GM21367 (cell line): ENCODE measurements around the gene HOGA1.

Experiments used
- ATAC-seq: cut with Tn5 transposase; IDR thresholded peaks from one replicate; pipeline ENCODE4 v1.9.1; 2021; ENCODE audit not compliant: unreplicated experiment

HOGA1 gene

GRCh38 chr10:97578171-97578844 is 5.9 kb upstream of the HOGA1 start:
- no peak for ATAC-seq

DNA sequence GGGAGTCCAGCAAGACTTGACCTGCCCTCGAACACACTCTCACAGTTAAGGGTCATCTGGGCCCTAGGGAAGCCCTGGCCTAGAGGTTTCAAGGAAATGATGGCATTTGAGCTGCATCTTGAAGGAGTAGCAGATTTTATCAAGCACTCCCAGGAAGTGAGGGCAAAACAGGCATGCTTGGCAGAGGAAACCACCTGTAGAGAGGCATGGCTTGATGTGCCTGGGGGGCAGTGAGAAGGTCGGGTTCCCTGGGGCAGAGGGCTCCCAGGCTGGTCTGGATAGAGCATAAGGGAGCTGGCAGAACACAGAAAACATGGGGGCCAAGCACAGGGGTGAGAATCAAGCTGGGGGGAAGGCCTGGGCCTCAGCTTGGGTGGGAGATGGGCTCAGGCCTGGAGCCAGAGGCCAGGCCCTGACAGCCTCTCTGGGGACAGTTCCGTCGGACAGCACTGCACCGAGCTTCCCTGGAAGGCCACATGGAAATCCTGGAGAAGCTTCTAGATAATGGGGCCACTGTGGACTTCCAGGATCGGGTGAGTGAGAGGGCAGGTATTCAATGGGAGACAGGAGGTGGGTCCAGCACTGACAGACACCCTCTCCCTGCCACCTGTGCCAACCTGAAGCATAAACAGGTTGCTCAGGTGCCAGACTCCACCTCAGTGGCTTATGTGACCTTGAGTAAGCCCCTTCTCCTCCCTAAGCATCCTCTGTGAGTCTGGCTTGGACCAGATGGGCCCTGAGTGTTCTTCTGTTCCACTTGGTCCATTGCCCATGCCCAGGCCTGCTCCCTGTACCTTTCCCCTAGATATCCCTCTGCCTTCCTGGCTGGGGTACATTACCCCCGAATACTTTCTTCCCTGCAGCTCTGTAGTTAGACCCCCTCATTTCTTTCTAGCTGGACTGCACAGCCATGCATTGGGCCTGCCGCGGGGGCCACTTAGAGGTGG is 3.5 kb upstream of the HOGA1 start:
- no peak for ATAC-seq

DNA sequence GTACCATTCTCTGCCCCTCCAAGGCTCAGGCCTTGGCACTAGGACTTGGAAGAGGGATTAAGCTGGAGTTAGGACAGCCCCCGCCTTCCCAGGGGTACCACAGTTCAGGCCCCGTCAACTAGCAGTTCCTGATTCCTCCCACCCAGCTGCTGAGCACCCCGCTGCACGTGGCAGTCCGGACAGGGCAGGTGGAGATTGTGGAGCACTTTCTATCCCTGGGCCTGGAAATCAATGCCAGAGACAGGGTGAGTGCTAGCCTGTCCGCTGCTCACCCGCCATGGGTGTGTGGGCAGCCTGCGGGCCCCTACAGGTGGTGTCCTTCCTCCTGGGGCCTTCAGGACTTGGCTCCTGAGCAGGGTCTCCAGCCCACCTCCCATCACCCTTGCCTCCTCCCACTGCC is 2.0 kb upstream of the HOGA1 start:
- no peak for ATAC-seq

DNA sequence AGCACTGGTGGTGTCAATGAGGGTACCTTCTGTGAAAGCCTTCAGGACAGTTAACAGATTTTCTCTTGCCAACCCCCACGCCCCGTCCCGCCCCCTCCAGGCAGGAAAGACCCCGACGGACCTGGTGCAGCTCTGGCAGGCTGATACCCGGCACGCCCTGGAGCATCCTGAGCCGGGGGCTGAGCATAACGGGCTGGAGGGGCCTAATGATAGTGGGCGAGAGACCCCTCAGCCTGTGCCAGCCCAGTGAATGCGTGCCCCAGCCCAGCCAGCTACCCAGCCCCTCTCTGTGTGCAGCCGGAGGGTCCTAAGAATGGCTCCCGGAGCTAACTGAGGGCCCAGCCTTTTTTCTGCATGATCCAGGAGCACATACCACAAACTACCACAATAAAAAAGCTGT is 713 bp upstream of the HOGA1 start:
- no peak for ATAC-seq

- ATAC-seq = no peak
Observed at GRCh38 chr10:97584798-97585438, 729 bp downstream of the HOGA1 start.

DNA sequence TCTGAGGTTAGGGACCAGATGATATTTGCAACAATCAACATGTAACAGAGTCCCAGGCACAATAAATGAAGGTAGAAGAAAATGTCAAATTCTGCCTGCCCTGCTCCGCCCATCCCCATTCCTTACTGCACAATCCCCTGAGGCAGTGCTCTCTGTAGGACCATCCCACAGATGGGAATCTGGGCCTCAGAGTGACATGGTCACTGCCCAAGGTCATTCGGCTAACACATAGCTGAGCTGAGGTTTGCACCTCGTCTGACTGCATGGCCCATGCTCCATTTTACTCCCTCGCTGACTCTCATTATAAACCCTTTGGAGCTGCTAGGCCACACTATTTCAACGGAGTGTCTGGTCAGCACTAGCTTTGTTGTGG is 1.2 kb downstream of the HOGA1 start:
- no peak for ATAC-seq

GRCh38 chr10:97587183-97587582 is 3.0 kb downstream of the HOGA1 start:
- no peak for ATAC-seq

DNA sequence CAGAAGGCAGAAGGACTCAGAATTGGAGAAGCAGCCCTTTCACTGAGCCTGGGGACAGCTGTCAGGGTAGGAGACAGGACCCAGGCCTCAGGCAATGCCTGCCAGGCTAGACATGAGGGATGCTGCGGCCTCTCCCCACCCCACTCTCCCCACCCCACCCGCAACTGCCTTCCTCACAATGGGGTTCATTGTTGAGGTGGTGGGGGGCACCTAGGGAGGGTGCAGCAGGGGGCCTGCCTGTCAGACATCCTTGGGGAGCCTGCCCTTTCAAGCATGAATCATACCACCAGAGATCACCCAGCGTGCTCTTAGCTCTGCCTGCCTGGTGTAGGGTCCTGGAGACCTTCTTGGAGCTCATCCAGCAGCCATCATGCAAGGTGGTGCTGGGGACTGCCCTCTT is 5.3 kb downstream of the HOGA1 start, which contains the start of gene C10orf62:
C10orf62 (plus strand) TSS at position 243 of the 400 bp plus-strand sequence. CDS start 177 bp downstream, outside the sequence.
- ATAC-seq = no peak

GRCh38 chr10:97590082-97590747 is 6.0 kb downstream of the HOGA1 start:
- ATAC-seq = no peak

DNA sequence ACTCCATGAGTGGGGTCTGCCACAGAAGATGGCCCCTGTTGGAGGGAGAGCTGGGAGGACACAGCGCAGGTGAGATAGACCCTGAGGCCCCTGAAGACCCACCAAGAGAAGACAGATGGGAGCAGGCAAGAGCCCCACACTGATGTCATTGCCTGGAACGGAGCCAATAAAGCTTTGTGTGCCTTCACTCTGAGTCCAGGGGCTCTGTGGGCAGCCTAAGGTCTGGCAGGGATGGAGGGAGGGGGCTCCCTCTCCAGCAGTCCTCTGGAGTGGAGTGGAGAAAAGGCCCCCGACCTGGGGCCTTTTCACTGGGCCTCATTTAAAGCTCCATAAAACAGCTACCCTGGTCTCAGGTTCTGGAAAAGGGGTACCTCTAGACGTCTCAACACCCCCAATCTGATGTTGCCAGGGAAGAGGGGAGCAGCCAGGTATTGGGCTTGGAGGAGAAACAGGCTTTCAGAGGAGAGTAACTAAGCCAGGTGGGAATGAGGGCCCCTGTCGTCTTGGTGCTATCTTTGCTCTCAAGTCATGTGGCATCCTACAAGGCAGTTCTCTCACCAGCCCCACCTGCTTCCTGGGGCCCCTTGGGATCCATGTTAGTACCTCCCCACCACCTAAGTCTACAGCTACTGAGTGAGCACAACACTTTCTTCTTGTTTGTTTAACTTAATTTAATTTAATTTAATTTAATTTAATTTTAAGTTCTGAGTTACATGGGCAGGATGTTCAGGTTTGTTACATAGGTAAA is 6.7 kb downstream of the HOGA1 start:
- ATAC-seq = no peak

DNA sequence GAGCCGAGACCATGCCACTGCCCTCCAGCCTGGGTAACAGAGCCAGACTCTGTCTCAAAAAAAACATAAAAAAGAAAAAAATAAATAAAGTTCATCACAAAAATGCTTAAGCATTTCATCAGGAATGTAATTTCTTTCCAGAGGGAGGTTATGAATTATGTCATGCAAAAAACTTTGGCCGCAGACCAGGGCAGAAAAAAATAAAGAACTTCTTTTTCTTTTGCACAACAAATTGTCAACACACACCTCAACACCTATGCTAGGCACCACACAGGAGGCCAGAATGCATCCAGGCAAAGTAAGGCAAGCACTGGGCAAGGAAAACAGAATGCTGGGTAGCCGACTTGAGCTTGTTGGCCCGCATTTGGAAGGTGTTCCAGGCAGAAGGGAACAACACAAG is 9.2 kb downstream of the HOGA1 start:
- ATAC-seq = no peak

DNA sequence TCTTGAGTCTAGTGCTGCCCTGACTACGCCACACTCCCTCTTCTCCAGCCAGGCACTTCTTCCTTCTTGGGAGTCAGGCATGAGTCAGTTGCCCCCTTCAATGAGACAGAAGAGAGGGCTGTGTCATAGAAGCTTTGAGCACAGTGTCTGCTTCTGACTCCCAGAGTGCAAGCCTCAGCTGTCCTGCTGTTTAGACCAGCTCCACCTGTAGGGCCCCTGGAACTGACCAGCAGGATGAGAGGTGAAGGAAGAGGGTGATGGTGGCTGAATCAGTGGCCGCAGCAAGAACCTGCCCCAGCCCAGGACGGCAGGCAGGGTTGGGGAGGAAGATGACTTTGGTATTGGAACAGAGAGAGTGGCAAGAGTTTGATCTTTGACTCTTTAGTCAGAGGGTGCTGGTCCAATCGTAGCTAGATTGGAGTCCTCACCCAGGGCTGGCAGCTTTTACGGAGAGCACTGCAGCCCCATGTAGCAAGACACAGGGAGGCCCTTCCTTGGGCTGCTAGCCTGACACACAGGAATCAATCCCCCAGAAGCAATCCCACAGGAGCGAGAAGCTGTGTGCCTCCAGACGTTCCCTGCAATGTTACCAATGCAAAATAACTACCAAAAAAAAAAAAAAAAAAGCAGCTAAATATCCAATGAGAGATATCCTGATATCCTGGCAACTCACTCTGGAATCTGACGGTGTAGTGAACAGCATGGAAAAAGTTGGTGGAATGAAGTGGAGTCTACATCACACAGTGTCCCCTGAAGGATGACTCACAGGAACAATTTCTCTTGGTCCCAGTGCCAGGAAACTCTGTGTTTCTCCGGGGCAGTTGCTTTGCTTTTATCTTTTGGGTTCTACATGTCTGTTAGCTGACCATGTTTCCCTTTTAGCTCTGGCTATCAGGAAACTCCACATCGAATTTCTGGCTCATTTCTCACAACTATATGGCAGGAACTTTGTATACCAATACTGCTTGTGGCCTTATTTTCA is 12.2 kb downstream of the HOGA1 start:
- ATAC-seq = no peak

- ATAC-seq = no peak
Observed at GRCh38 chr10:97597778-97598177, 13.6 kb downstream of the HOGA1 start.

GRCh38 chr10:97598407-97599271 is 14.4 kb downstream of the HOGA1 start:
- no peak for ATAC-seq

DNA sequence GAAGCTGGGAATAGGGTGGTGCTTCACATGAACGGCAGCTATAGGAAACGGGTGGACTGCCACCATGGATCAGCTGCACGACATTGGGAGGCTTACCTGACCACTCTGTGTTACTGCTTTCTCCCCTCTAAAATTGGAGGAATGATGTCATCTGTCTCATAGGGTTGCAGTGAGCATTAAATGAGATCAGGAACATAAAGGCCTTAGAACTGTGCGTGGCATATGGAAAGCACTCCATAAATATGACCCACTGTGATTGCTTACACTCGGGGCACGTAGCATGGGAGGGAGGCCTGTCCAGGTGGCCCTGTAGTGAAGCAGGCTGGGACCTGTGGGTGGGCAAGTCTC is 15.1 kb downstream of the HOGA1 start:
- no peak for ATAC-seq

- no peak for ATAC-seq
Observed at GRCh38 chr10:97600616-97601015, 16.4 kb downstream of the HOGA1 start.

DNA sequence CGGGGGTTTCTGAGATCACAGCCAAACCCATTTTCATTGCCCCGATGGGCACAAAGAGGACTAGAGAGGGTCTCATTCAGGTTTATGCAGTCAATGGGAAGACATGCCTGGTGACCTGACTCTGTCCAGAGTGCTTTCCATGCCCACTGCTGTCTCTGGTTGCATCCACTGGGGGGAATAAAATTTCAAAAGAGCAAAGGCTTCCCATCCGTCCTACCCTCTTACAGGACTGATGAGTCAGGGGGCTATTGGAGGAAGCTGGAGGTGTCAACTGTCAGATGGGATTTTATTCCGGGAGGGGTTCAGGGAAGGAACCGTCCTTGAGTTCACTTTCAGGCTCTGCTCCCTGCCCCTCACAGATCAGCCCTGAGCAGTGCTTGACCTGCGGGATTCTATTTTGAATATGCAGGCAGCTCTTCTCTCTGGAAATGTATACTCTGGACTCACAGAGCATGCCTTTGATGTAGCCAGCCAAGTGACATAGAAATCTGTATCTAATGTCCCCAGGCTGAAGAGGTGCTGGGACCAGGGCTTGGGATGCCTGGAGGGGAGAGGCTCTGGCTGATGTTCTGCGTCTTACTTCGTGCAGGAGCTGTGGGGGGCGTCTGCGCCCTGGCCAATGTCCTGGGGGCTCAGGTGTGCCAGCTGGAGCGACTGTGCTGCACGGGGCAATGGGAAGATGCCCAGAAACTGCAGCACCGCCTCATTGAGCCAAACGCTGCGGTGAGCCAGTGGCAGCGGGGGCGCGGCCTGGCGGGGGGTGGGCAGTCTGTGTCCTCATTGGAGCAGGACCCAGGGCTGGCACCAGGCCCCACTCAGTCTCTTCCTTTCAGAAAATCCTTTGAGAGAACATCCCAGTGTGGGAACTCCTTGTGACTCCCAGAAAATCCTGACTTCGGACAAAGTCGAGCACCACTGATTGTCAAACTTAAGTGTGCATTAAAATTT is 17.4 kb downstream of the HOGA1 start:
- no peak for ATAC-seq
